ENCODE measurements around the gene NPM1.

GRCh38 chr5:171386006-171386671 lies 1.5 kb upstream of the NPM1 start:
- TF ChIP-seq CTCF (IDR thresholded peaks at IDR 0.05; ENCODE audit: low read depth, low read length): no peak
- TF ChIP-seq POLR2A (IDR thresholded peaks at IDR 0.05; ENCODE audit: extremely low read depth, insufficient read length): no peak
- no peak for TF ChIP-seq MAX (IDR thresholded peaks at IDR 0.05; ENCODE audit: low read depth, low read length)
- no peak for TF ChIP-seq MYC (IDR thresholded peaks at IDR 0.05; ENCODE audit: low read depth, low read length)
